Lung (tissue), 12 donors: ENCODE measurements around the gene RLF. TPM values are rescaled to one million over a fixed set of nuclear protein-coding genes. Genes with fewer than 3 reads are reported as not detected.

Experiments
- ATAC-seq: fragments of 200-7000 bp; cut with Tn5 transposase; one replicate; pipeline ENCODE4 v1.9.1; 2020; ENCODE audit warnings: moderate number of reproducible peaks; ENCODE audit not compliant: insufficient read depth, low FRiP score
- DNase-seq, 3 donors: peaks; one replicate each; pipeline ENCODE4 v3.0.0-alpha.2; 2013 to 2017
- H3K27ac ChIP-seq, 2 donors: one replicate each; pipeline ENCODE4 v1.5.1; 2013; ENCODE audit warnings: mild to moderate bottlenecking in 2 of 2, moderate library complexity in 2 of 2, control low read depth in 1 of 2, inconsistent platforms in 1 of 2, low read depth in 1 of 2, low read length in 1 of 2
- H3K27me3 ChIP-seq, 3 donors: one replicate each; pipeline ENCODE4 v1.5.1; 2013; ENCODE audit warnings: low read length in 2 of 3; ENCODE audit not compliant: control insufficient read depth in 3 of 3, insufficient read depth in 3 of 3
- H3K36me3 ChIP-seq, 4 donors: one replicate each; pipeline ENCODE4 v1.5.1; 2013; ENCODE audit warnings: low read length in 4 of 4, mild to moderate bottlenecking in 1 of 4, moderate library complexity in 1 of 4; ENCODE audit not compliant: control insufficient read depth in 4 of 4, insufficient read depth in 4 of 4
- H3K4me1 ChIP-seq, 5 donors: one replicate each; pipeline ENCODE4 v1.5.1; 2013; ENCODE audit warnings: low read length in 5 of 5, mild to moderate bottlenecking in 2 of 5, moderate library complexity in 1 of 5; ENCODE audit not compliant: control insufficient read depth in 5 of 5, insufficient read depth in 5 of 5
- H3K4me3 ChIP-seq: one replicate; pipeline ENCODE4 v1.5.1; 2013; ENCODE audit warnings: mild to moderate bottlenecking, control low read depth, moderate library complexity
- H3K9ac ChIP-seq, 2 donors: one replicate each; pipeline ENCODE4 v1.5.1; 2013; ENCODE audit warnings: low read length in 2 of 2, control low read depth in 1 of 2; ENCODE audit not compliant: insufficient read depth in 1 of 2
- H3K9me3 ChIP-seq, 4 donors: one replicate each; pipeline ENCODE4 v1.5.1; 2013; ENCODE audit warnings: low read length in 3 of 4, mild to moderate bottlenecking in 1 of 4, moderate library complexity in 1 of 4; ENCODE audit not compliant: control insufficient read depth in 4 of 4, insufficient read depth in 3 of 4
- WGBS, 2 donors: extraction: QIAGEN DNeasy Blood & Tissue Kit; methylation state at CpG; one replicate each; pipeline ENCODE4 v1.1.7; 2013; 5-methylcytosine and 5-hydroxymethylcytosine counted together
- polyA plus RNA-seq, 2 donors: library from polyadenylated mRNA; stranded (reverse); fragments of 200-250 nt; gene quantifications; one replicate each; pipeline ENCODE4 v1.2.1, GENCODE V29; 2013
- total RNA-seq, 2 donors: library from RNA; depleted of rRNA in 1 of 2; stranded (reverse); fragments of >200 nt in 1 of 2; gene quantifications; one replicate each; pipeline ENCODE4 v1.2.1, GENCODE V29; 2014 to 2021
- TF ChIP-seq, protein P1 (sequence below): IDR thresholded peaks from 2 replicates; pipeline ENCODE4 v1.5.1; 2012; ENCODE audit warnings: mild to moderate bottlenecking; ENCODE audit errors: control extremely low read depth, extremely low read depth
- donor health status: control.
- donor health status: control.
- donor health status: Bipolar disorder and iron deficiency.
- donor health status: healthy.
- donor health status: DM: yes; HTN: yes; CAD: no.

Gene RLF
- total and polyA plus RNA-seq, 4 donors, result 3.5 to 43.1 (median 8.5) TPM

DNA sequence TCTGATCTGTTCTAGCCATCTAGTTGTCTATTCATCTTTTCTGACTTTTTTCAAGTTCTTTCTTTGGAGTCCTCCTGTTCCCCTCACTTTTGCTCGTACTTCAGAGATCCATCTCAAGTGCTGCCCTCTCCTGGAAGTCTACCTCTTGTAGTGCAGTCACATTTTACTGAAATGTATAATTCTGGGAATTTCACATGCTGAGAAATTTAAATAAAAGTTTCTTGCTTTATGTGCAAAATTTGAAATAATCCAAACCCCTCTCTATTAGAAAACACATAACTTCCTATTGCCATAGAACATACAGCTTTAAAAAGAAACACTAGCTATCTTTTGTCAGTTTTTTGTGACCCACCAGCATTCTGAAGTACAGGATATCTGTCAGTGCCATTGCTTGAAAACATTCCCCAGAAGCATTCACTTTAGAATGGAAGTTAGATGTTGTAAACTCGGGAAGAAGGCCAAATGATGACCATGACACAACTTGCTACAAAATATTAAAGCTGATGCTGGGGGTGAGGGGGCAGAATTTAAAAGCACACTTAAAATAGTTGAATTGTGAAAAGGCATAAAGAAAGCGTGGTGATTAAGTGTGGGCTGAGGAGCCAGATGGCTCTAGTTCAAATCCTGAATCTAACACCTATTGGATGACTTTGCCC is 22.0 kb downstream of the RLF start:
- no peak for ATAC-seq
- Histone ChIP-seq H3K4me3 (no peak overlapping the region), H3K4me1 (peaks cover 0 to 24% (median 2%) of the 10 kb centered on the region in 5 donors), H3K27ac (no peak overlapping the region), H3K9me3 (no peaks in the 10 kb centered on the region), H3K9ac (no peak overlapping the region), H3K36me3 (no peaks in the 10 kb centered on the region), H3K27me3 (no peaks in the 10 kb centered on the region)
- WGBS, 2 donors, result 57 to 63% methylated on average over 3 of the region's 3 CpGs
- peak in 2 of 3 donors; percentile 25 to 41 for DNase-seq
- TF ChIP-seq, protein P1, sequence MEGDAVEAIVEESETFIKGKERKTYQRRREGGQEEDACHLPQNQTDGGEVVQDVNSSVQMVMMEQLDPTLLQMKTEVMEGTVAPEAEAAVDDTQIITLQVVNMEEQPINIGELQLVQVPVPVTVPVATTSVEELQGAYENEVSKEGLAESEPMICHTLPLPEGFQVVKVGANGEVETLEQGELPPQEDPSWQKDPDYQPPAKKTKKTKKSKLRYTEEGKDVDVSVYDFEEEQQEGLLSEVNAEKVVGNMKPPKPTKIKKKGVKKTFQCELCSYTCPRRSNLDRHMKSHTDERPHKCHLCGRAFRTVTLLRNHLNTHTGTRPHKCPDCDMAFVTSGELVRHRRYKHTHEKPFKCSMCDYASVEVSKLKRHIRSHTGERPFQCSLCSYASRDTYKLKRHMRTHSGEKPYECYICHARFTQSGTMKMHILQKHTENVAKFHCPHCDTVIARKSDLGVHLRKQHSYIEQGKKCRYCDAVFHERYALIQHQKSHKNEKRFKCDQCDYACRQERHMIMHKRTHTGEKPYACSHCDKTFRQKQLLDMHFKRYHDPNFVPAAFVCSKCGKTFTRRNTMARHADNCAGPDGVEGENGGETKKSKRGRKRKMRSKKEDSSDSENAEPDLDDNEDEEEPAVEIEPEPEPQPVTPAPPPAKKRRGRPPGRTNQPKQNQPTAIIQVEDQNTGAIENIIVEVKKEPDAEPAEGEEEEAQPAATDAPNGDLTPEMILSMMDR, result no peak

DNA sequence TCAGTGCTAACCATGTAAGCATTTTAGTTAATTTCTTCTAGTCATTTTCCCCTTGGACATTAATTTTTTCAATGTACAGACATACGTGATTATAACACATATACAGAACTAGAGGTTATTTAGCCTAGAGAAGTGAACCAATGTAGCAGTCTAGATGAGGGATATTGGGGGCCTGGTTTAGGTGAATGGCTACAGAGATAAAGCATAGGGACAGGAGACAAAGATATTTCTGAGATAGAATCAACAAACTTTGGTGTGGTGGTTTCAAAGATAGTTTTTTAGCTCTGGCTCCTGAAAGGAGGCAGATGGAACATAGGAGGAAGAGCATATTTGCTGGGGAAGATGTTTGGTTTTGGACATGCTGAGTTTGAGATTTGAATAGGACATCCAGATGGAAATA is 23.0 kb downstream of the RLF start:
- Histone ChIP-seq H3K9me3 (no peaks in the 10 kb centered on the region), H3K27me3 (no peaks in the 10 kb centered on the region), H3K36me3 (peaks cover 0 to 3% (median 0%) of the 10 kb centered on the region in 4 donors), H3K9ac (no peak overlapping the region), H3K27ac (no peak overlapping the region), H3K4me1 (peaks cover 0 to 23% (median 0%) of the 10 kb centered on the region in 5 donors), H3K4me3 (no peak overlapping the region)
- DNase-seq, result no peak
- ATAC-seq, result no peak
- WGBS, 2 donors, result 85 to 88% methylated on average over 1 of the region's 1 CpG
- TF ChIP-seq, protein P1, result no peak

- DNase-seq (no peak), ATAC-seq (no peak)
- TF ChIP-seq, protein P1, result no peak
- Histone ChIP-seq H3K4me3 (no peak overlapping the region), H3K4me1 (peaks cover 0 to 23% (median 0%) of the 10 kb centered on the region in 5 donors), H3K27me3 (no peaks in the 10 kb centered on the region), H3K36me3 (peaks cover 0 to 4% (median under 1%) of the 10 kb centered on the region in 4 donors), H3K9ac (no peak overlapping the region), H3K9me3 (no peaks in the 10 kb centered on the region), H3K27ac (no peak overlapping the region)
- 89 to 90% methylated on average over 7 of the region's 7 CpGs for WGBS, 2 donors
Measured at GRCh38 chr1:40185951-40186864, 25.0 kb downstream of the RLF start.
